Body of pancreas (tissue), 4 donors: ENCODE measurements around the gene FZD1.

Experiments
- CTCF ChIP-seq, 7 experiments: fragments of 450-650 bp in 4 of 7; fragments of 200-600 bp in 3 of 7; sonication (generic) in 3 of 7; IDR thresholded peaks; one replicate each; pipeline ENCODE4 v1.5.1; 2016 to 2019; ENCODE audit warnings: antibody characterized with exemption in 7 of 7
- POLR2A ChIP-seq, 3 donors: fragments of 450-650 bp; IDR thresholded peaks; one replicate each; pipeline ENCODE4 v1.6.1; 2016; ENCODE audit warnings: antibody characterized with exemption in 3 of 3, mild to moderate bottlenecking in 2 of 3

DNA sequence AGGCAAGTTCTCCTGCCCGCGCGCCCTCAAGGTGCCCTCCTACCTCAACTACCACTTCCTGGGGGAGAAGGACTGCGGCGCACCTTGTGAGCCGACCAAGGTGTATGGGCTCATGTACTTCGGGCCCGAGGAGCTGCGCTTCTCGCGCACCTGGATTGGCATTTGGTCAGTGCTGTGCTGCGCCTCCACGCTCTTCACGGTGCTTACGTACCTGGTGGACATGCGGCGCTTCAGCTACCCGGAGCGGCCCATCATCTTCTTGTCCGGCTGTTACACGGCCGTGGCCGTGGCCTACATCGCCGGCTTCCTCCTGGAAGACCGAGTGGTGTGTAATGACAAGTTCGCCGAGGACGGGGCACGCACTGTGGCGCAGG lies 1.4 kb downstream of the FZD1 start:
- TF ChIP-seq CTCF (IDR thresholded peaks at IDR 0.05): no peak
- no peak for TF ChIP-seq POLR2A (IDR thresholded peaks at IDR 0.05)
